Stimulated activated CD8-positive, alpha-beta memory T cell treated with anti-CD3 and anti-CD28 coated beads, Interleukin-12 subunit alpha, Interleukin-12 subunit beta, amount 100 ng/mL, for 1 hour (primary cell): ENCODE measurements around the gene CAMSAP1.

Experiments used
- DNase-seq: peaks from one replicate; pipeline ENCODE4 v3.0.0-alpha.2; 2020; ENCODE audit warnings: low read depth

Gene CAMSAP1

GRCh38 chr9:135840107-135840506 is 67.2 kb downstream of the CAMSAP1 start:
- DNase-seq = no peak

- no peak for DNase-seq
Measured at GRCh38 chr9:135839516-135839915, 67.8 kb downstream of the CAMSAP1 start.

- DNase-seq = no peak
Measured at GRCh38 chr9:135835131-135835530, 72.2 kb downstream of the CAMSAP1 start.

DNA sequence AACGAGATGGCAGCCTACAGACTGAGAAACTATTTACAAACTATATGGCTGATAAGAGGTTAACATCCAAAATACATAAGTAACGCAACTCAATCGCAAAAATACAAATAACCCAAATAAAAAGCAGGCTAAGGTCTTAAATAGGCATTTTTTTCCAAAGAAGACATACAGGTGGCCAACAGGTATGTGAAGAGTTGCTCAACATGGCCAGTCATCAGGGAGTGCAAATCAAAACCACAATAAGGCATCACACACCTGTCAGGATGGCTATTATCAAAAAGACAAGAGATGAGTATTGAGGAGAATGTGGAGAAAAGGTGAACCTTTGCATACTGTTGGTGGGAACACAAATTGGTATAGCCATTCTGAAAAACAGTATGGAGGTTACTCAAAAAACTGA is 73.5 kb downstream of the CAMSAP1 start:
- no peak for DNase-seq

- no peak for DNase-seq
Measured at GRCh38 chr9:135830496-135830895, 76.8 kb downstream of the CAMSAP1 start.

DNA sequence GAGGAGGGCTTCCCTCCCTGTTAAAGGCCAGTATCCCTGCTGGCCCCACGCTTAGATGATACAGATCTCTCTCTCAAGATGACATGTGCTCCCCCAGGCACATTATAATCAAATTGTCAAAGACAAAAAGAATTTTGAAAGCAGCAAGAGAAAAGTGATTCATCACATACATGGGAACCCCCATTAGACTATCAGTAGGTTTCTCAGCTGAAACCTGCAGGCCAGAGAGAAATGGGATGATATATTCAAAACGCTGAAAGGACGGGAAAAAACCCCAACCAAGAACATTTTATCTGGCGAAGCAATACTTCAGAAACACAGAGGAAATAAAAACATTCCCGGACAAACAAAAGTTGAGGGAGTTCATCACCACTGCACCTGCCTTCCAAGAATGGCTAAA is 78.7 kb downstream of the CAMSAP1 start:
- no peak for DNase-seq

DNA sequence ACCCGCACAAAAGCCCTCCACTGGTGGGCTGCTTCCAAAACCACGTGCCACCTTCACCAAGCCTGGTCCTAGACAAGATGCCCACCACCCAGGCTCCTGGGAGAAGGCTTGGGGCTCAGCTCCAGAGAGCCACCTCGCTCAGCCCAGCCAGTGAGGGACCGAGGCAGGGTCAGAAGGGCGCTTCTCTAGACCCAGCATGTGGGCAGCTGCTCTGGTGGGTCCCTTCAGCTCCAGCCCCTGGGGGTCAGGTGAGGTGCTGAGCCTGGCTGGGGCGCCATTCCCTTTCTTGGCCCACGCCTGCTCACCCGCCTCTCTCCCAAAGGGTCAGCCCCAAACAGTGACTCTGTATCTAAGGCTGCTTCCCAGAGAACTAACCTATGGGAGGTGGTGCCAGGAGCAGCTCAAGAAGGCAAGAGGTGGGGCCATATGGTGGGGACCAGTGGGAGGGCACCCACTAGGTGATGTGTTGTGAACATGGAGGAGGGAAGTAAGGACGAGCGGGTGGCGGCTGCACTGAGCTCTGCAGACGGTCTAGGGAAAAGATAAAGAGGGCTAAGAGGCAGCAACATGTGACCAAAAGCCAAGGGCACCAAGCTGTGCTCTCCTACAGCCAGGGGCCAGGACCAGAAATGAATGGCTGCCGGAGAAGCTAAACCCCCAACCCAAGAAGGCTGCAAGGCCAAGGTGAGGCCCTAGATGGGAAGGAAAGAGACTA is 79.3 kb downstream of the CAMSAP1 start:
- no peak for DNase-seq

- no peak for DNase-seq
Measured at GRCh38 chr9:135827301-135827700, 80.0 kb downstream of the CAMSAP1 start.

- no peak for DNase-seq
Measured at GRCh38 chr9:135826188-135826545, 81.2 kb downstream of the CAMSAP1 start.

- no peak for DNase-seq
Measured at GRCh38 chr9:135825435-135826187, 81.7 kb downstream of the CAMSAP1 start.

DNA sequence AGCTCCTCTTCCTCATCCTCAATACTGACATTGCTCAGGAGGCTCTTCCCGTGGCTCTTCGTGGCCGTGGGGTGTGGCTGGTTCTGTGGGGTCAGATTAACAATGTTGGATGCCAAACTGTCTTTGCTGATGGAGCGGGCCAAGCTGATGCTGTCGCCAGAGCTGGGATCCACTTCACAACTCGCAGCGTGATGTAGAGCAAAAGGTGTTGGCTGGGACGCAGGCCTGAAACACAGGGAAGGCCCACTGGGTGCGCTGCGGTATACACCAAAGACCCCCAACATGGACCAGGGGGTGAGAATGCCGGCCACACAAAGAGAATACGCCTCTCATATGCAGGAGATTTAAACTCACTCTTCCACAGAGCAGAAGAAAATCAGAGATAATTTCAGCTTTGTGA is 84.3 kb downstream of the CAMSAP1 start:
- no peak for DNase-seq

GRCh38 chr9:135822374-135822755 is 85.0 kb downstream of the CAMSAP1 start:
- no peak for DNase-seq

GRCh38 chr9:135821733-135822373 is 85.5 kb downstream of the CAMSAP1 start:
- no peak for DNase-seq

DNA sequence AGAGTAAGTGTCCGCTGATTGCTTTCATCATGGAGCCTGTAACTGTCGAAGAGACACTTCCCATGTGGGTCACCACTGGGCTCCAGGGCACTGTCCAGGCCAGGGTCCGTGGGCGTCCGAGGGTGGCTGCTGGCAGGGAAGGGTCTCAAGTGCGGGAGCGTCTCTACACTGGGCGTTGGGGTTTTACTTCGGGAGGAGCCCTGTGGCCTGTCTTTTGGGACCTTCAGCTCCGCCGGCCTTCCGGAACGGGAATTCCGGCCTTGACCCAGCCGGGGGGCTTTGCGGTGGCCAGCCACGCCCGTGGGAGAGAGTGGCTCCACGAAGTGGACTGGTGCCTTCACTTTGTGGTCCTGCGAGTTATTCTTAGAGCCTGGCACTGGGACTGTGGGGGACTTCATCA is 86.2 kb downstream of the CAMSAP1 start:
- DNase-seq = no peak

DNA sequence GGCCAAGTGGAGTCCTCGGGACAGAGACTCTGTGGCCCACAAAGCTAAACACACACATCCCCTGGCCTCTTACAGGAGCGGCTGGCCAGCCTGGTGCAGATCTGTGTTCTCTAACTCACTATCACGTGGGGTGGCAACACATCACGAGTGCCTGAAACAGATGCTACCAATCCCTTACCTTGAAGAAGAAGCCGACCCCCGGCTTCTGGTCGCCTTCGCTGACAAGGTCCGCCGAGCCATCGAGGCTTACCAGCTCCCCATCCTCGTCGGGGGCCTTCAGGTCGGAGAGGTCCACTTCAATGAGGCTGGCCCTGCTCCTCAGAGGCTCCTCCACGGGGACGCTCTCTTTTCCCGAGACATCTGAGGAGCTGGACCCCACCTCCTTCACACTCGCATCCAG is 86.7 kb downstream of the CAMSAP1 start:
- DNase-seq = no peak

GRCh38 chr9:135819905-135820304 is 87.4 kb downstream of the CAMSAP1 start:
- no peak for DNase-seq

DNA sequence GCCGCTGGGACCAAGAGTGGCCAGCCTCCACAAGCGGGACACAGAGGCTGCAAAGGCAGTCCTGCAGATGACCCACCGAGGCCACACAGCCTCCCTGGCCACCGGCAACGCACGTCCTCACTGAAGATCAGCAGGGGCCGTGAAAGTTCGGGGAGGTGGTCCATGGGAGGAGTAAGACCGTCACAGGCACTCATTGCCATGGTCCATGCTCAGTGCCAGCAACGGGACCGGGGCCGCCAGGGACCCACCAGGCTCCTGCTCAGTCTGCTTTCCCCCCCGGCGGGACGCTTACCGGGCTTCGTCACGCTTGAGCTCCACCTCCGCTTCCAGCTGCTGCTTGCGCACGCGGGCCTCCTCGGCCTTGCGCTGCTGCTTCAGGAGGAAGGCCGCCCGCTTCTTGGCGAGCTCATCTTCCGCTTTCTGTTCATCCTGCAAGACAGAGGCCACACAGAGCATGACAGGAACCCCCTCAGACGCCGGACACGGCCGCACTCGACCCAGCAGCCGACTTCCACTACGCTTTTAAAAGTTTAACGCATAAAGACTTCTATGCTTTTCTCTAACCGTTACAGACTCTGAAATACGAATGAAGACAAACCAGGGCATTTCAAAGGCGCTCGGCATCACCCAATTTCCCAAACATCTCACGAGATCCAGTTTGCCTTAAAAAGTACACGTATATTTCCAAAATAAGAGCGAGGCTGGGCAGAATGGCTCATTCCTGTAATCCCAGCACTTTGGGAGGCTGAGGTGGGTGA is 88.4 kb downstream of the CAMSAP1 start:
- no peak for DNase-seq

GRCh38 chr9:135817951-135818717 is 89.2 kb downstream of the CAMSAP1 start:
- DNase-seq = no peak

- no peak for DNase-seq
Measured at GRCh38 chr9:135816651-135816970, 90.7 kb downstream of the CAMSAP1 start.

DNA sequence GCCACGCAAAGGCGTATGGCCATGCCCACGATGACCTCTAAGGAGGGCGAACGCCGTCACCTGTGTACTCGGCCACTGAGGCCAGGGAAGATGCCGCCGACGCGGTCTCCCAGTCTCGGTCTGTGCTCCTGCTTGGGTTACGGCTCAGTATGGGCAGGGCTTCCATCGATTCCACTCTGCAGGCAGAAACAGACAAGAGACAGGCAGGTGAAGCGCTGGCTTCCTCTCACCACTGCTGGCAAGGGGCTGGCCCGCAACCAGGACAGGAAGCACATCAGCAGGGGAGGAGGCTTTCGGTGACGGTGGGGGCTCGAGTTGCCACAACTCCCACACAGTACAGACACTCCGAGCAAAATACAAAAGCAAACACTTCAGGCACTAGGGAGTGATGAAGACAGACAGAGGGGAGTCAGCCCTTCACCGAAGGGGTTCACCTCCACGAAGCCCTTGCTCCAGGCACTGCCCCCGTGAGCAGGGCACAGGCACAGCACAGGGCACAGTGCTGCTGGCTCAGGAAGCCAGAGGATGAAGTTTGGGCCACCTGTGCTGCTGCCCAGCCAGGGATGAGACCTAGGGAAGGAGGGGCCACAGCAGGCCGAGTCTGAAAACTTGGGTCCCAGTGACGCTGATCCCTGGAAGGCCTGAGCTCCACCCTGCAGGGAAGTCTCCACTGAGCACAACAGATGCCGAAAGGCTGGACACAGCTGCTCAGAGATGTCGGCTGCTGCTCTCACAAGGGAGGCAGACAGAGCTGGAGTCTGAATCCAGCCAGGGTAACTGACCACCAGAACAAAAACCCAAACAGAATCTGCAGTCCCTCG is 91.3 kb downstream of the CAMSAP1 start:
- no peak for DNase-seq

GRCh38 chr9:135815413-135815812 is 91.9 kb downstream of the CAMSAP1 start:
- DNase-seq = no peak
